ENCODE measurements around the gene ZNF668. TPM values are rescaled to one million over a fixed set of nuclear protein-coding genes. Genes with fewer than 3 reads are reported as not detected.

The ZNF668 gene
- total RNA-seq, 4 donors from 2014 or later, result 7.3 to 10.7 (median 7.6) TPM

DNA sequence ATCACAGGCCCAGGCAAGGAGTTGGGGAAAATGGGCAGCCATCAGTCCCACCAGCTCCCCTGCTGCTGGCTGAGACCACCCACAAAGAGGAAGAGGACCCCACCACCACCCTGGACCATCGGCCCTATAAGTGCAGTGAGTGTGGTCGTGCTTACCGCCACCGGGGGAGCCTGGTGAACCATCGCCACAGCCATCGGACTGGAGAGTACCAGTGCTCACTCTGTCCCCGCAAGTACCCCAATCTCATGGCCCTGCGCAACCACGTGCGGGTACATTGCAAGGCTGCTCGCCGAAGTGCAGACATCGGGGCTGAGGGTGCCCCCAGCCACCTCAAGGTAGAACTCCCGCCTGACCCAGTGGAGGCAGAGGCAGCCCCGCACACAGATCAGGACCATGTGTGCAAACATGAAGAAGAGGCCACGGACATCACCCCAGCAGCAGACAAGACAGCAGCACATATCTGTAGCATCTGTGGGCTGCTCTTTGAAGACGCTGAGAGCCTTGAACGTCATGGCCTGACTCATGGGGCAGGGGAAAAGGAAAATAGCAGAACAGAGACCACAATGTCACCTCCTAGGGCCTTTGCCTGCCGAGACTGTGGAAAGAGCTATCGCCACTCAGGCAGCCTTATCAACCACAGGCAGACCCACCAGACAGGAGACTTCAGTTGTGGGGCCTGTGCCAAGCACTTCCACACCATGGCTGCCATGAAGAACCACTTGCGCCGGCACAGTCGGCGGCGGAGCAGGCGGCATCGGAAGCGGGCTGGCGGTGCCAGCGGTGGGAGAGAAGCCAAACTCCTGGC lies 3.8 kb upstream of the ZNF668 start:
- TF ChIP-seq, protein P1, sequence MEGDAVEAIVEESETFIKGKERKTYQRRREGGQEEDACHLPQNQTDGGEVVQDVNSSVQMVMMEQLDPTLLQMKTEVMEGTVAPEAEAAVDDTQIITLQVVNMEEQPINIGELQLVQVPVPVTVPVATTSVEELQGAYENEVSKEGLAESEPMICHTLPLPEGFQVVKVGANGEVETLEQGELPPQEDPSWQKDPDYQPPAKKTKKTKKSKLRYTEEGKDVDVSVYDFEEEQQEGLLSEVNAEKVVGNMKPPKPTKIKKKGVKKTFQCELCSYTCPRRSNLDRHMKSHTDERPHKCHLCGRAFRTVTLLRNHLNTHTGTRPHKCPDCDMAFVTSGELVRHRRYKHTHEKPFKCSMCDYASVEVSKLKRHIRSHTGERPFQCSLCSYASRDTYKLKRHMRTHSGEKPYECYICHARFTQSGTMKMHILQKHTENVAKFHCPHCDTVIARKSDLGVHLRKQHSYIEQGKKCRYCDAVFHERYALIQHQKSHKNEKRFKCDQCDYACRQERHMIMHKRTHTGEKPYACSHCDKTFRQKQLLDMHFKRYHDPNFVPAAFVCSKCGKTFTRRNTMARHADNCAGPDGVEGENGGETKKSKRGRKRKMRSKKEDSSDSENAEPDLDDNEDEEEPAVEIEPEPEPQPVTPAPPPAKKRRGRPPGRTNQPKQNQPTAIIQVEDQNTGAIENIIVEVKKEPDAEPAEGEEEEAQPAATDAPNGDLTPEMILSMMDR (IDR thresholded peaks at IDR 0.05; ENCODE audit: low read depth), result no peak

DNA sequence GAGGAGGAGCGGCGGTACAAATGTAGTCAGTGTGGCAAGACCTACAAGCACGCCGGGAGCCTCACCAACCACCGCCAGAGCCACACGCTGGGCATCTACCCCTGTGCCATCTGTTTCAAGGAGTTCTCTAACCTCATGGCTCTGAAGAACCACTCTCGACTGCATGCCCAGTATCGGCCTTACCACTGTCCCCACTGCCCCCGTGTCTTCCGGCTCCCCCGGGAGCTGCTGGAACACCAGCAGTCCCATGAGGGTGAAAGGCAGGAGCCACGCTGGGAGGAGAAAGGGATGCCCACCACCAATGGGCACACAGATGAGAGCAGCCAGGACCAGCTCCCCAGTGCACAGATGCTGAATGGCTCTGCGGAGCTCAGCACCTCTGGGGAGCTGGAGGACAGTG lies 3.0 kb upstream of the ZNF668 start:
- TF ChIP-seq, protein P1 (IDR thresholded peaks at IDR 0.05; ENCODE audit: low read depth), result no peak

DNA sequence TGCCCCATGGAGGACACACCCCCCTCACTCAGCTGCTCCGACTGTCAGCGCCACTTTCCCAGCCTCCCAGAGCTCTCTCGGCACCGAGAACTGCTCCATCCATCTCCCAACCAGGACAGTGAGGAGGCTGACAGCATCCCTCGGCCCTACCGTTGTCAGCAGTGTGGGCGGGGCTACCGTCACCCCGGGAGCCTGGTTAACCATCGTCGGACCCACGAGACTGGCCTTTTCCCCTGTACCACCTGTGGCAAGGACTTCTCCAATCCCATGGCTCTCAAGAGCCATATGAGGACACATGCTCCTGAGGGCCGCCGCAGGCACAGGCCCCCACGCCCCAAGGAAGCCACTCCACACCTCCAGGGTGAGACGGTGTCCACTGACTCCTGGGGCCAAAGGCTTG lies 2.3 kb upstream of the ZNF668 start:
- TF ChIP-seq, protein P1 (IDR thresholded peaks at IDR 0.05; ENCODE audit: low read depth), result no peak

DNA sequence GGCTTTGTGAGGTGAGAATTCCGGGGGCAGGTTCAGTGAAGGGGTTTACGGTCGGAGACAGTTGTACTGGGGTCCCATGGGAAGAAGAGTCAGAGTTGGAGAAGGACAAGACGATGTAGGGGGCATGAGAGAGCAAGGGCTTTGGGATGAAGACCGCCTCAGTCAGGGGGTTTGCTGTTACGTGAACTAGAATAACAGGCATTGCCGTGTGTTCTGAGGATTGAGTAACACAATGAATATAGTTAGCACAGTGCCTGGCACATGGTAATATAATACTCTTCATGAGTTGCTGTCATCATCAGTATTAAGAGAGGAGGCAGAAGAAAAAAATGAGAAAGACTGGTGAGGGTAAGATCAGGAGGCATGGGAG lies 759 bp upstream of the ZNF668 start:
- TF ChIP-seq, protein P1 (IDR thresholded peaks at IDR 0.05; ENCODE audit: low read depth), result no peak

DNA sequence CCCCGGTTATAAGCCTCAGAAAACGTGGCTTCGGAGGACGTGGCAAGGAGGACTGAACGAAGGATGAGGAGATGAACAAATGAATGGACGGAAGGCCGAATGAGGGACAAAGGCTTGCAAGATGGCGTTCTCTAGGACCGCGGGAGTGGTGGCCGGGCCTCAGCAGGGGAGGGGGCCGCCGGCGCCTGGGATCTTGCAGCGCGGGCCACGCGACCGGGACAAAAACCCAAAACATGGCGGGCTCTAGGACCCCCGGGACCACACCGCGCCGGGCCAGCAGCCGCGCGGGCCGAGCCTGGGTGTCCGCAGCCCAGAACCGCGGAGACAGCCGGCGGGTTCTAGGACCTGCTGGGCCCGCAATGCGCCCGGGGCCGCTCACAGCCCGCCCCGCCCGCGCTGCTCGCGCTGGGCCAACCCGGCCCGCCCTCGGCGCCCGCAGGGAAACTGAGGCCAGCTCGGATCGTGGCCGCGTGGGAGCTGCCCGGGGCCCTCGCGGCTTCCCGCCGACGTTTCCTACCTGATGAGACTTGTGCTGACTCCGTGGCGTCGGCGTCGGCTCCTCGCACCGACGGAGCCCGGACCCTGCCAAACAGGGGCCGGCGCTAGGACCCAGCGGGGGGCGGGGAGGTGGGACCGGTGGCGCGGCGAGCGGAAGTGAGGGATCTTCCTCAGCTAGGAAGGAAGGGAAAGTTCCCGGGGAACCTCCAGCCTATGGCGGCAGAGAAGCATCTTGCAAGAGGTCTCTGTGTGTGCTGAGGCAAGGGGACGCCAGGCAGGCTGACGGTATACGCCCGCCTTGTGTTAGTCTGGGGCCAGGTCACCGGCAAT lies 684 bp downstream of the ZNF668 start:
- TF ChIP-seq, protein P1 (IDR thresholded peaks at IDR 0.05; ENCODE audit: low read depth), result no peak

DNA sequence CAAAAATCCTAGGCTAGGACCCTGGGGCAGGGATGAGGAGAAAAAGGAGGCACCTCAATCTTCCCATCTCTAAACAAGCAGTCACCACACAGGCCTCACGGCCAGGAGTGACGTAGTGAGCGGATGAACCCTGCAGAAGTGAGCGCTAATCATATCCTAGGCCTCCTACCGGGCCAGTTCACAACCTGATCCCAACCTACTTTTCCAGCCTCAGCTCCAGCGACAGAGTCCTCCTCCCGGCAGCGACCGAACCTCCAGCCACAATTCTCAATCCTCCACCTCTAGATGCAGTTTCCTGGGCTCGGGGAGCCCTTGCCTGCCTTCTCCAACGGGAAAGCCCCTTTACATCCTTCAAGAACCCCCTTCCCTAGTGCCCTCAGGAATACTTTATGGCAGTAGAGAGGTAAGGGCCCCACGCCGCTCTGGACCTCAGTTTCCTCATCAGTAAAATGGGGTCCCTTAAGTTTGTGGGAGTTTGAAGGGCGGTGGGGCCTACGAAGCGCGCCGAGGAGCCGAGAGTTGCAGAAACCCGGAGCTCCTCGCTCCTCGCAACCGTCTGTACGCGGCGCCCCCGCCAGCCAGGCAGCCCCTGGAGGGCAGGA lies 1.4 kb downstream of the ZNF668 start:
- TF ChIP-seq, protein P1 (IDR thresholded peaks at IDR 0.05; ENCODE audit: low read depth), result no peak

DNA sequence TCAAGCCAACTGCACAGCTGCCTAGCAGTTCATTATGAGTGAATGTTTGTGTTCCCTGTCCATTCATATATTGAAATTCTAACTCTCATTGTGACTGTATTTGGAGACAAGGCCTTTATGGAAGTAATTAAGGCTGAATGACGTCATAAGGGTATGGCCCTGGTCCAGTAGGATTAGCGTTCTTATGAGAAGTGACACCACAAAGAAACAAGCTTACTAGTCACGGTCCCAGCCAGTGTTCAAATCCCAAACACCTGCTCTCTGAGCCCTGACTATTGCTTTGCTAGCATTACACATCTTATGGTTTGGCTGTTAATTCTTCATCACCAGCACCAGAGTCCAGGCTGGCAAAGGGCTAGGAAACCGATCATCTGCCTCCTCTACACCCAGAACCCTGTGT lies 2.2 kb downstream of the ZNF668 start:
- TF ChIP-seq, protein P1 (IDR thresholded peaks at IDR 0.05; ENCODE audit: low read depth), result no peak
